Measurements from ENCODE around the gene MAPK14.
"Not testable (repeated sequence)": the region's sequence is repeated elsewhere in the genome, so short reads cannot be mapped to it uniquely, and the experiment has no call there.

The MAPK14 gene

DNA sequence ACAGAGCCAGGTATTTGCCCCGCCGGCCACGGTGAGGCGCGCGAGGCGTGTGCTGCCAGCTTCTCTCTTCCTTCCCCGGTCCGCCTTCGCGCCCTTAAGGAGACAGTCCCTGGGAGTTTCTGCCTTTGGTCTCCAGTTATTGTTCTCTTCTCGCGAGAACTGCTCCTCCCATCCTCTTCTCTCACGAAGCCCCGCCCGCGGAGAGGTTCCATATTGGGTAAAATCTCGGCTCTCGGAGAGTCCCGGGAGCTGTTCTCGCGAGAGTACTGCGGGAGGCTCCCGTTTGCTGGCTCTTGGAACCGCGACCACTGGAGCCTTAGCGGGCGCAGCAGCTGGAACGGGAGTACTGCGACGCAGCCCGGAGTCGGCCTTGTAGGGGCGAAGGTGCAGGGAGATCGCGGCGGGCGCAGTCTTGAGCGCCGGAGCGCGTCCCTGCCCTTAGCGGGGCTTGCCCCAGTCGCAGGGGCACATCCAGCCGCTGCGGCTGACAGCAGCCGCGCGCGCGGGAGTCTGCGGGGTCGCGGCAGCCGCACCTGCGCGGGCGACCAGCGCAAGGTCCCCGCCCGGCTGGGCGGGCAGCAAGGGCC lies at the start of gene MAPK14:
MAPK14 (plus strand) TSS at position 308 of the 587 bp plus-strand sequence. CDS start 350 bp downstream, outside the sequence.
- DNase-seq: peak; percentile 99

DNA sequence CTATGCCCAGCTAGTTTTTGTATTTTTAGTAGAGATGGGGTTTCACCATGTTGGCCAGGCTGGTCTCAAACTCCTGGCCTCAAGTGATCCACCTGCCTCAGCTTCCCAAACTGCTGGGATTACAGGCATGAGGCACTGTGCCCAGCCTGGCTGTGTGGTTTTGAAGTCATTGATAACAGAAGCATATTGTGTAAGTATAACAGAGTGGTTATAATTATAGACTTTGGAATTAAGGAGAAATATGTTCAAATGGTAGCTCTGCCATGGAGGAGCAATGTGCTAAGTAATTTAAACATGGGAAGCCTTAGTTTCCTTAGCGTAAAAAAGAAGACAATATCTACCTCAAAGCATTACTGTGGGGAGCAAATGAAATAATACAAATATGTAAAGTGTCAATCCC lies 47.5 kb upstream of the MAPK14 start:
- not testable (repeated sequence) for DNase-seq

DNA sequence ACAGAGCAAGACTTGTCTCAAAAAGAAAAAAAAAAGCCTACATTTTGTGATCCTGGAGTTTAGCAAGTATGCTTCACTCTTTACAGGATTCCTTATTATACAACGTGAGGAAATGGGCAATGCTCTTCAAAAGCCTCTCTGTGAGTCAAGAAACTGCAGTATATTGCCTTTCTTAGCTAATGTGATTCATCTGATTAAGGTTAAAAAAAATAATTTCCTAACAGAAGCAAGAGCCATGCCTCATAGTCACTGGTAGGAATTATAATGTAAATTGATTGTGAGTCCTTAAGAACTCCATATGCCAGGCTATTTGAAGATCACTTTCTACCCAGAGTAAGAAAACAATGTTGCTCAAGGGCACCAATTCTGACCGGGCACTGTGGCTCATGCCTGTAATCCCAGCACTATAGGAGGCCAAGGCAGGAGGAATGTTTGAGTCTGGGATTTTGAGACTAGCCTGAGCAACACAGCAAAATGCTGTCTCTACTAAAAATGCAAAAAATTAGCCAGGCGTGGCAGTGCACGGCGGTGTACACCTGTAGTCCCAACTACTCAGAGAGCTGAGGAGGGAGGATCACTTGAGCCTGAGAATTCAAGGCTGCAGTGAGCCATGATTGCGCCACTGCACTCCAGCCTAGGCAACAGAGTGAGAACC lies 46.5 kb upstream of the MAPK14 start:
- no peak for DNase-seq

DNA sequence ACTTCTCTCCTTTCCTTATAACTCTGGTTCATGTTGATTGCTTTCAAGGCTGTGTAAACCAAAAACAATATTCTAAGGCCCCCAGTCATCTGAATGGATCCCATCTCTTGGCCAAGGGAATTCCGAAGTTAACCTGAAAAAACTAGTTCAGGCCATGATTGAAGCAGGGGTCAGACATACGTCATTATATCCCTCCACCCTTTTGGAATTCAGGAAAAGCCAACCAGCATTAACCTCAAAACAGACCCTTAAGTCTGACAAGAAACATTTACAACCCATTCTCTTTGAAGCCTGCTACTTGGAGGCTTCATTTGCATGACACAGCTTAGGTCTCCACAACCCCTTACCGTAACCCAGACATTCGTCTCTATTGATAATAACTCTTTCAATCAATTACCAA lies 42.9 kb upstream of the MAPK14 start:
- DNase-seq: no peak

DNA sequence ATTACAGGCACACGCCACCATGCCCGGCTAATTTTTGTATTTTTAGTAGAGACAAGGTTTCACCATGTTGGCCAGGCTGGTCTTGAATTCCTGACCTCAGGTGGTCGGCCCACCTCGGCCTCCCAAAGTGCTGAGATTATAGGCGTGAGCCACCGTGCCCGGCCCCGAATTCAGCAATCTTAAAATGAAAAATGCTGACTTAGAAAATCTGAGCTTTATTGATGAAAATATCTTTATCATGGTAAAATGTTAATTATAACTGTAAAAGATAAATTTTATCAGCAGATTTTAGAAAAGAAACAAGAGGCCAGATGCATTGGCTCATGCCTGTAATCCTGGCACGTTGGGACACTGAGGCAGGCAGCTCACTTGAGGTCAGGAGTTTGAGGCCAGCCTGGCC lies 39.6 kb upstream of the MAPK14 start:
- not testable (repeated sequence) for DNase-seq

DNA sequence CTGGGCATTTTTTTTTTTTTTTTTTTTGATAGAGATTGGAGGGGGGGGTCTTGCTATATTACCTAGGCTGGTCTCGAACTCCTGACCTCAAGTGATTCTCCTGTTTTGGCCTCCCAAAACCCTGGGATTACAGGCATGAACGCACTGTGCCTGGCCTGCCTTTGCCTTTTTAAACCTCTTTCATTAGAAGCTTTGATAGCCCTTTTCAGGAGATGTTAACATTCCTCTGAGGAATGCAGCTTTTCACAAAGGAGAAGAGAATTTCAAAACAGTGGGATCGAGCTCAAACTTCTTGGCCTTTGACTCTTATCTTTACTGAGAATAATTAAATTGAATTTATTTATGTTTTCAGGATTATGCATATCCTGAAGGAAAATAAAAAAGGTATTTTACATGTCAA lies 34.5 kb upstream of the MAPK14 start:
- no peak for DNase-seq

DNA sequence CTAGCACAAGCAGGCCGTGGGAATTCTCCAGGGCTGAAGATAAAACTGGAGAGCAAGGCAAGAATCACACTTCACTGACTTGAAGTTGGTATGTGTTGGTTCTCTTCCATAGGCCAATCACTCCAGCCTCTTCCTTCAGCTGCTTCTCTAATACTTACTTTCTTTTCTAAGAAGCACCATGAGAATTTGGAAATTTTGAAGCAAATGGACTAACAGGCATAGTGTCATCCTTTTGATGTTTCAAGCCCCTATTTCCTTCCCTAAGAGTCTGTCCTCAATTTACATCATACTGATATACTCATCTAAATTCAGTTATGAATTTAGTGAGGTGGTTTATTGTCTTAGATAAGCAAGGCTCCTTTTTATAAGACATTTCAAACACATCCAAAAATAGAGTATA lies 27.2 kb upstream of the MAPK14 start:
- no peak for DNase-seq

DNA sequence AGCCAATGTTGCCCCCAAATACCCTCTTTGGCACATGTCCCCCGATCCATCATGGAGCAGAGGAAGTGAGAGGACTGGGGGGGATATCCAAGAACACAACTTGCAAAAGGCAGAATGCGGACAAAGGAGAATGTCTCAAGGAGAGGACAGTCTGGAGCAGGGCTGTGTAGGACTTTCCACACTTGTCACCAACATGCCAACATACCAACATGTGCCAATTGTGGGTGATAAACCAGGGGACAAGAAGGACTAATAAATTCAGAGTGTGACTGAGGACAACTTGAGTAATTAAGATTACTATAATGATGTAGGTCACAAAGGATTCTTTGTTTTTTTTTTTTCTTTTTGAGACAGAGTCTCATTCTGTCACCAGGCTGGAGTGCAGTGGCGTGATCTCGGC lies 11.9 kb upstream of the MAPK14 start:
- DNase-seq: no peak

DNA sequence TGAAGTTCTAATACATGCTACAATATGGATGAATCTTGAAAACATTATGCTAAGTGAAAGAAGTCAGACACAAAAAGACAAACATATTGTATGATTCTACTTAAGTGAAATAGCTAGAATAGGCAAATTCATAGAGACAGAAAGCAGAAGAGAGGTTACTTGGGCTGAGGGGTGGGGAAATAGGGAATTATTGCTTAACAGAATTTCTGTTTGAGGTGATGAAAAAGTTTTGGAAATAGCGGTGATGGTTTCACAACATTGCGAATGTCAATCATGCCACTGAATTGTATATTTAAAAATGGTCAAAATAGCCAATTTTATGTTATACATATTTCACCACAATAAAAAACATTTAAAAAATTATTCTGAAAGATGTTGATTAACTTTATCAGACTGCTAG lies 9.3 kb upstream of the MAPK14 start:
- no peak for DNase-seq

DNA sequence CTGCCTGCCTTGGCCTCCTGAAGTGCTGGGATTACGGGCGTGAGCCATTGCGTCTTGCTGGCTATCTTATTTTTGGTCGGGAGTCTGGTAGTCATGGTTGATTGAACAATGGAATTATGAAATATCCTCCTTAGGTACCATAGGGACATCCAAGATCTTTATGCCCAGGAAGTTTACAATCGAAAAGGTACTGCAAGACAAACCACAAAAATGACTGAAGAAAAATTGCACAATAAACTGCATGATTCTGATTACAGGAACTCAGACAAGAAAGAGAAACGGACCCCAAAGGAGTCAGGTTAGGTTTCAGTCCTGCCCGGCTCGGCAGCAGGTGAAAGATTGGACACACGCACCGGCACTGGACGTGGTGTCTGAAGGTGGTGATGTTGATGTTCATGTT lies 8.4 kb upstream of the MAPK14 start:
- DNase-seq: no peak

DNA sequence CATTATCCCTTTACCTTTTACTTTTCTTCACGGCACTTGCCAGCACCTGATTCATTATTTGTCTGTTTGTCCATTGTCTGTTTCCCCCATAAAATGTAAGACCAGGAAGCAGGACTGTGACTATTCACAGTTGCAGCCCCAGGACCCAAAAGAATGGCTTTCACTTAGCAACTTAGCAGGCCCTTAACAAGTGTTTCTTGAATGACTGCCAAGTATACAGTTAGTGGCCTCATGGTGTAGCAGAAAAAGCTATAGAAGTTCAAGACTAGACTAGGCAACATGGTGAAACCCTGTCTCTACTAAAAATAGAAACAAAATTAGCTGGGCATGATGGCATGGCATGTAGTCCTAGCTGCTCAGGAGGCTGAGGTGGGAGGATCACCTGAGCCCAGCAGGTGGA lies 7.5 kb upstream of the MAPK14 start:
- DNase-seq: no peak

DNA sequence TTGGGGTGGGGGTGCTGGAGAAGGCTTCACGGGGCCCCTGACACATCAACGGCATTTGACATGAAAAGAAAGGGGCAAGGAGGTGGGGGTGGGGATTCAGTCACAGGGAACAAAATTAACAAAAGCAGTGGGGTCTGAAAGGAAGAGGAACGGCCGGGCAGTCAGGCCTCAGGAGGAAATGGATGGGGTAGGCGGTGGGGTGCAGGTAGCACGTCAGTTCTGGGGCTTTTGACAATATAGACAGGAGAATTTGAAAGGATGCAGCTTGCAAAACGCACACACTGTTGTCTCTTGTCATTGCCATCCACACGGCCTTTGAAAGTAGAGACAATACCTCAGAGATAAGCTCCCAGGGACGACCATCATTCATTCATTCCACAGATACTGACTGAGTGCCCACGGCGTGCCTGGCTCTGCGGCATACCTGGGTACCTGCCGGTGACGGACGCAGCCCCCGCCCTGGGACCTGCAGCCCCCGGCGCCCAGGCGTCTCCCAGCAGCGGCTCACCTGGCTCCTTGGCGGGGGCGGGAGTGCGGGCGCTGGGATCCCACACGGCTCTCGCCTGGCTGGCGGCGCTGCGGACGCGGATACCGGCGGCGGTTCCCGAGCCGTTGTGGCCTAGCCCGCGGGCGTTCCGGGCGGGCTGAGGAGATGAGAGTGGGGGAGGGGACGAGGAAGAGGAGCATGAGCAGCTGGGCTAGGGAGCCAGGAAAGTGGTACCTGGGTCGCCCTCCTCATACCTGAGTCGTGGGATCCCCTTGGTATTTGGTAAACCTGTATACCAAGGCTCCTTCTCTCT lies 3.4 kb upstream of the MAPK14 start, which contains the start of gene SLC26A8:
SLC26A8 (minus strand) TSS at position 646 of the 800 bp plus-strand sequence. CDS start 4,934 bp downstream, outside the sequence.
- DNase-seq: no peak

DNA sequence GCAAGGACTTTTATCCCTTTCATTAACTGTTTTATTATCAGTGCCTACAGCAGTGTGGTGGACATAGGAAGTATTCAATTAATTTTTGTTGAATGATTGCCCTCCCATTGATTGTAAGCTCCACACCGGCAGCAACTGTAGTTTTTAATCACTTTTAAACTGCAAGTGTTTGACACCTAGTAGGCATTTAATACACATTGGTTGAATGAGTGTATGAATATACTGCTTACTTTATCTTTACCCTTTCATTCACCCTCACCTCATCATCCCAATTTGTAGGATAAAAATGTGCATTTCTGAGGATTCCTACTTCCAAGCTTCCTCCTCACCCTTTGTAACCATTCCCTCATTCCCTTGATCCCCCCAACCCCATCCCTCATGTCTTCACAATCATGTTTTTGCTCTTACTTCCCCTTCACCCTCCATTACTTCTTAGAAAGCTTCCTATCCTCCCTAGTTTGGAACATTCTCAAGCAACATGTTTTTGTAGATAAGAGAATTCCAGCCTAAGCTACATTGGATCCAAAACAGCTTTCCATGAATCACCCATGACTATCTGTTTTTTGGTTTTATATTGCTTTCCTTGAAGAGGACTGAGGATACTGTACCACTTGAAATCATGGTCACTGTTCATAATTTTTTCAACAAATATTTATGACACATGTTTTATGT lies 2.2 kb upstream of the MAPK14 start:
- no peak for DNase-seq

DNA sequence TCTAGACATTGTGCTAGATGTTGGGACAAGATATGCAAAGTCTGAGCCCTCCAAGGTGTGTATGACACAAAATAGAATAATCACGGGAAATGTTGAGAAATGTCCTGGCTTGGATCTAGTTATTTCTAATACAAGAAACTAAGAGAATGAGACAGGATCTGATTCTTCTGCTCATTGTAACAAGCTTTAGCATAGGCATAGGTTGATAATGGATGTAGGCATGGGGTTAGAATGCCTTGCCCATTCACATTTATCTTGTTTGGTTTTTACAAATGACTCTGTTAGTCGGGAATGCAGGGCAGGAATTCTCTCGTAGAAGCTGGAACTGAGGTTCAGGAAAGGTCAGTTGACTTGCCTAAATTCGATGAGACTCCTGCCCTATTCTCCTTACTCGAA lies 1.7 kb upstream of the MAPK14 start:
- no peak for DNase-seq

DNA sequence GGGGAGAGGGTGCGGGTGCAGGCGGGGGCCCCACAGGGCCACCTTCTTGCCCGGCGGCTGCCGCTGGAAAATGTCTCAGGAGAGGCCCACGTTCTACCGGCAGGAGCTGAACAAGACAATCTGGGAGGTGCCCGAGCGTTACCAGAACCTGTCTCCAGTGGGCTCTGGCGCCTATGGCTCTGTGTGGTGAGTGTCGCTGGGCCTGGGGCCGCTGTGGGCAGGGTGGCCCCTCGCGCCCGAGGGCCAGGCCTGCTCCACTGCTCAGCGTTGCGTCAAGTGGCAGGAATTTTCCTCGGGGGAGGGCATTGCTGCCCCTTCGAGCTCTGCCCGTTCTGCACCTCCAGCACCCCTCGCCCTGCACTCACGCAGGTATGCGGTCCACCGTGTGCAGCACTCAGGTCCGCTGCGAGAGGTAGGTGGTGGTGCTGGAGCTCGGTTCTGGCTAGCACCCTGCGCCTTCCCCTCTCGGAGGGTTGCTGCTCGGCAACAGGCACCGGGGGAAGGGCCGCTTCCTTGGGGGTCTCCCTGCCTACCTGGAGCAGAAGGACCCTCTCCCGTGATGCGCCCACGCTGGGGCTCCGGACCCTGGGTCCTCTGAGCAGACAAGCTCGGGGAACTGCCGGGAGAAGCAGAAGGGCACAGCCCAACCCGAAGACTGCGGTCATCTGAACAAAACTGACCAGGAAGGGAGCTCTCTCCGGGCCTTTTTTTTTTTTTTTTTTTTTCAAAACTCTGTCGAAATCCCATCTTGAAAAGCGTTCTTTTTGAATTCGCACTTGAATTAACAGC lies 674 bp downstream of the MAPK14 start:
- peak; percentile 30 to 55 for DNase-seq

DNA sequence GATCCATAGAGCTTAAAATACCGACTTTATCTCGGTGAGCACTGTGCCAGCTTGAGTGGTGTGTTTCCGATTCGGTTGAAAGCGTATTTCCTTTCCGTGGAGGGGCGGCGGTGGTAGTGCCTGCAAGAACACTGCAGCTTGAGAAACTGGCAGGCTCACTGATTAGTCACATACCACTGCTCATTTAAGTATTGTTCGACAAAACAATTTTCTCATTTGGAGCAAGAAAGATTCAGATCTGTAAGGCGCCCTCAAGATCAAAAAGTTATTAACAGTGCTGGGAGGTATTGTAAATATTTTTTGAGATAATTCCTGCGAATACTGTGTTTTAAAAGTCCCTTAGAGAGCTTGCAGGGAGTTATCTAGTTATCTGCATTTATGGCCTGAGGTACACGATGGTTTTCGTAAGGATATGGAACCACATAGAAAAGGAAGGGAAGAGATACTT lies 1.3 kb downstream of the MAPK14 start:
- DNase-seq: peak; percentile 76 to 78

DNA sequence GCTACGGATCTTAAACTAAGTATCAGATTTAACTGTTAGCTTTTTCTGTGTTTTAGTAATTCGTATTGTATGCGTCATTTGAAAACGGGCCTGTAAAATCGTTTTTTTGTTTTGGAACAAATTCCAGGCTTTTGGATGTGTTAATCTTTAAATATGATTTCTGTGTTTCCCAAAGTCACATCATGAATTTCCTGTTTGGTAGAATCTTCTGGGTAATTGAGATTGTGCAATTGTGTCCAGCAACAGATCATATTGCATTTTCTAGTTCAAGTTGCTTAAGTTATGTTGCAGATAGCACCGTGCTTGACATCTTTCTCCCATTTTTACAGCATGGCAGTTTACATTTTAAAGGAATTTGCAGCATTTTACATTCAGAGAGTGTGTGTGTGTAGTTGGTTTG lies 1.9 kb downstream of the MAPK14 start:
- no peak for DNase-seq

DNA sequence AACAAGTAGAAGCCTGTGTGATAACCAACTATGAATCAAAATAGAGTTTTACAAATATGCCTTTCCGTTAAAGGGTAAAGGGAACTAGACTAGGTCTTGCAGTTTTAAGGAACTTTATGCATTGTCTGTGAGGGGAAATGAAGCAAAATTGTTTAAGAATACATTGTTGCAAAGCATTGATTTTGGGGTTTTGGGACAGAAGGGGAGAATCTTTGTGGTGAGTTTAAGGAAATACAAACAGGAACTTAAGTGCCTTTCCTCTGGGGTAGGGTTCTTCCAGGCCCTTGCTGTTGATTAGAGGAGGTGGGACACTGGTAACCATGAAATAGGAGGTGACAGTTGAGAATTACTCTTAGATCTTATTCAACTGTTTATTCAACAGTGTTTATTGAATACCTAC lies 4.7 kb downstream of the MAPK14 start:
- no peak for DNase-seq

DNA sequence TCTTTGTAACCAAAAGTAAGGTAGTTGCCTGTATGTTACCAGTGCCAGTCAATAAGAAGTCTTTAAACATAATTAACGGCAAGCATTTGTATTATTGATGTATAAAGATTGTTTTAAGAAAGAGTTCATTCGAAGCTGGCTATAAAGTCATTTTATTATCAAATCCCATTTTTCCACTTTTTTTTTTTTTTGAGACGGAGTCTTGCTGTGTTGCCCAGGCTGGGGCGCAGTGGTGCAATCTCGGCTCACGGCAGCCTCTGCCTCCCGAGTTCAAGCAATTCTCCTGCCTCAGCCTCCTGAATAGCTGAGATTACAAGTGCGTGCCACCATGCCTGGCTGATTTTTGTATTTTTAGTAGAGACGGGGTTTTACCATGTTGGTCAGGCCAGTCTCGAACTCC lies 5.5 kb downstream of the MAPK14 start:
- DNase-seq: not testable (repeated sequence)

DNA sequence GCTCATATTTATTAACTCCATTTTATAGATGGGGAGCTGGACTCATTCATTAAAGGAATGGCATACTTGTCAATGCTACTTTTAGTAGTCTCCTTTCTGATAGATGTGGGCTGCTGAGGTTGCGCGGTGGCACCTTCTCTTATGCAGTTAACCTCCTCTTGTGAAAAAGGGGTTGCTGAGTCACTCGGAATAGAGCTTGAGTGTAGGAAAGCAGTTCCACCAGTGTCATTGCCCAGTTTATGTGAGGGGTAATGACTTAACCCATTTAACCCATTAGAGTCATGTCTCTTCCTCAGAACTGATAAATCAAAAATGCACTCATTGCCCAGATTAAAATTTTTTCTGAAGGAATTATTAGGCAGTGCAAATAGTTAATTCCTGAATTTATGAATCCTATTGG lies 6.3 kb downstream of the MAPK14 start:
- peak; percentile 19 to 32 for DNase-seq

DNA sequence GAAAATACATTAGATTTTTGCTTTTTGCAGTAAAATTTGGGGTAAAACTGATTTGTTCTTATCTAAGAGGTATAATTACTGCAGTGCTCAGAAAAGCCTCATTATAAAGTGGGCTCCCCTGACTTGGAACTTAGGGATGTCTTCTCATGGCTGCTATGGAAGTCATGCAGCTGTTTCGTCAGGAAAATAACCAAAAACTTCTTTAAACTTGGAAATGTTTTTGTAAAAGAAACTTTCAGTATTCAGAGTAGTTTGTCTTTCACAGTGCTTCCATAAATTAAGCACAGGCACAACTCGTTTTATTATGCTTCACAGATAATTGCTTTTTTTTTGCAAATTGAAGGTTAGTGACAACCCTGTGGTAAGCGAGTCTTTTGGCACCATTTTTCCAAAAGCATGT lies 6.8 kb downstream of the MAPK14 start:
- no peak for DNase-seq

DNA sequence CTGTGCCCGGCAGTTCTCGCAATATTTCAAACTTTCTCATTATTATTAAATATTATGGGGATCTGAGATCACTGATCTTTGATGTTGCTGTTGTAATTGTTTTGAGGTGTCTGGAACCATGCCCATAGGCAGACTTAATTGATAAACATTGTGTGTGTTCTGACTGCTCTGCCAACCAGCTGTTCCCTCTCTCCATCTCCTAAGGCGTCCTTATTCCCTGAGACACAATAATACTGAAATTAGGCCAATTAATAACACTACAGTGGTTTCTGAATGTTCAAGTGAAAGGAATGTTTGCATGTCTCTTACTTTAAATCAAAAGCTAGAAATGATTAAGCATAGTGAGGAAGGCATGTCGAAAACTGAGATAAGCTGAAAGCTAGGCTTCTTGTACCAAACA lies 7.6 kb downstream of the MAPK14 start:
- DNase-seq: no peak
